HT-29 (cell line): ENCODE results near the gene GNPDA2. TPM values are rescaled to one million over a fixed set of nuclear protein-coding genes. Genes with fewer than 3 reads are reported as not detected.

Experiments used
- DNase-seq: peaks from one replicate; pipeline ENCODE4 v3.0.0-alpha.2; 2015; ENCODE audit warnings: low spot score
- total RNA-seq: library from RNA; depleted of rRNA; stranded (reverse); fragments of >200 nt; shearing (Covaris generic); gene quantifications from 2 replicates; pipeline ENCODE4 v1.2.3, GENCODE V29; 2014; rRNA removed

The GNPDA2 gene
- total RNA-seq, 1 experiment from 2014 or later, result 1.7 TPM

DNA sequence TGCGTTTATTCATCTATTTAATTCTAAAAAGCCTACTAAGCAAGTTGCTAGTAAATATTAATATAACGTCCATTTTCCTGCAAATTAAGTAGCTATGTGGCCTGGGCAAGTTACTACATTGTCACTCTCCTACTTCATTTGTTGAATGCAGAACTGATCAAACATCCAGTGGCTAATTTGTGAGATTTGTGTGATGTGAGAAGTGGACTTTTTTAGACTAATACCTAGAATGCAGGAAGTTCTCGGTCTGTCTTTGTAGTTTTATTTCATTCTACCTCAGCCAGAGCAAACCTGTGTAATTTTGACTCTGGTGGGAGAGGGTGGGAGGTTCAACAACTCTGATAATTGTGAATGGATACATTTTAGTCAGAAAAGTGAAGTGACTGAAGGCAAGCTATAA, 47.3 kb downstream of the GNPDA2 start:
- no peak for DNase-seq

DNA sequence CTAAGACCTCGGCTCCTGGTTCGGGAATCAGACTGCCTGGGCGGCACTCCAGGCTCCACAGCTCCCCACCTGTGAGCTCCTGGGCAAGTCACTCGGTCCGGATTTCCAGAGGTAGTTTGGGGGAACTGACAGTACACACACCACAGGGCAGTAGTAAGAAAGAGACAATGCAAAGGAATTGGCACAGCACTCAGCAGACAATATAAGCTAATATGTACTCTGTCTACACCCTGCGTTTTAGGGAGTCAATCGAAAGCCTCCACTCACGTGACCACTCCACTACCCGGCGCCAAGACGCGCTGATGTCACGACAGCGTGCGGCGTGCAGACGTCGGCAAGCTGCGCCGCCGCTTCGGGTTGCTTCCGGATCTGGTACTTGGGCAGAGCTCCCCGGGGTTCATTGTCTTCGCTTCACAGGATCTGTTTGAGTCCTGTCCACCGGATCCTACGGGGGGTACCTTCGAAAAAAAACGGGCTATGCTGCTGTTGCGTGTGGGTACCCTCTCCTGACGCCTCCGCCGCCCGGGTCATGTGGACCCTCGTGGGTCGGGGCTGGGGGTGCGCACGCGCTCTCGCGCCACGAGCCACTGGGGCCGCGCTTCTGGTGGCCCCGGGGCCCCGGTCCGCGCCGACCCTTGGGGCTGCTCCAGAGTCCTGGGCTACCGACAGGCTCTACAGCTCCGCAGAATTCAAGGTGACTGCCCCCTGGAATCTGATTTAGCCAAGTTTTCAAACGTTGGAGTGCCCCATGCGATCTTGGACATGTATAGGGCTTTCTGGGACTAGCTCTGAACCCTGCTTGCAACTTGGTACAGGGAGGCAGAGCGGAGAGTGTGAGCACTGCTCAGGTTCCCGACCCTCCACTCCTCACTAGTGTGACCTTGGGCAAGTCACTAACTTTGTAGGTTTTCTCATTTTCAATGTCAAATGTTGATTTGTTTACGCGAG, 48.0 kb downstream of the GNPDA2 start, which contains the start of gene GUF1:
Gene GUF1 (plus strand): TSS at position 327 of the 948 bp plus-strand sequence. CDS start 203 bp downstream, at position 530.
- DNase-seq, result peak; percentile 94

DNA sequence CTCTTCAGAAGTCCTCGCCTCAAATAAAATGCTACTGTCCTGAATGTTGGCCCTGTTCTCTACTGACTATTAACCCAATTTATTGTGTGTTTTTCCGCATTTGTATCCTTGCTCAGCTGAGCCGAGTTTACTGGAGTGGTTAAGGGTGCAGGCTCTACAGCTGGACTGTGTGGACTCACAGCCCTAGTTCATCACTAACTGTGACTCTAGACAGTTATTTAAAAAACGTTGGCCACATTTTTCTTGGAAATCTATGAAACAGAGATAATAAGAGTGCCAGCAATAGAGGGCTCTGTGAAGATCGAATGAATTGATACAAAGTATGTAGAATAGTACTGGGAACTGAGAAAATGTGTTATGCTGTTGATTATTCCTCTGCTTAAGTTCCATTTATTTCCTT, 51.0 kb downstream of the GNPDA2 start:
- DNase-seq, result no peak

DNA sequence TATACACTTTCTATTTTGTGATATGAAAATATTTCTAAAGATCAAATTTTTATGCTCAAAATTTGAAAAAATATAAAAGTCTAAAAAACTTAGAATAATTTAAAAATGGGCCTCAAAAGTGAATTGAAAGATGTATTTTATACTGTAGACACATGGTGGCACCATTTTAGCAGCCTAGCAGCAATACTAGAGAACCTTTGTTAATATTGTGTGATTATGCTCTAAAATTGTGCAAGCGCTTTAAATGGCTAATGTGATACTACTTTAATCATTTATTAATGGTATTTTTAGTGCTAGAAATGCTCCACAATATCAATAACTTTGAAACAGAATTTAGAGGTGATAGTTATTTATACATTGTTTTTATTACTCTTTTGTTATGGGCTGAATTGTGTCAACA, 51.9 kb downstream of the GNPDA2 start:
- no peak for DNase-seq

DNA sequence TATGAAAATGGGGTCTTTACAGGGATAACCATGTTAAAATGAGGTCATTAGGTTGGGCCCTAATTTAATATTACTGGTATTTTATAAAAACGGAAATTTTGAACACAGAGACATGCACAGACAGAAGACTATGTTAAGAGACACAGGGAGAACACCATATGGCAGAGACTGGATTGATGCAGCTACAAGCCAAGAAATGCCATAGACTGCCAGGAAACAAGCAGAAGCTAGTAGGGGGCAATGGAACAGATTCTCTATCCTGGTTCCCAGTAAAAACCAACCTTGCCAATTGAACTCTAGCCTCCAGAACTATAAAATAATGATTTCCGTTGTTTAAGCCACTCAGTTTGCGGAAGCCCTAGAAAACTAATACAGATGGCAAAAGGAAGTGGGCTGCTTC, 54.7 kb downstream of the GNPDA2 start:
- DNase-seq, result no peak

DNA sequence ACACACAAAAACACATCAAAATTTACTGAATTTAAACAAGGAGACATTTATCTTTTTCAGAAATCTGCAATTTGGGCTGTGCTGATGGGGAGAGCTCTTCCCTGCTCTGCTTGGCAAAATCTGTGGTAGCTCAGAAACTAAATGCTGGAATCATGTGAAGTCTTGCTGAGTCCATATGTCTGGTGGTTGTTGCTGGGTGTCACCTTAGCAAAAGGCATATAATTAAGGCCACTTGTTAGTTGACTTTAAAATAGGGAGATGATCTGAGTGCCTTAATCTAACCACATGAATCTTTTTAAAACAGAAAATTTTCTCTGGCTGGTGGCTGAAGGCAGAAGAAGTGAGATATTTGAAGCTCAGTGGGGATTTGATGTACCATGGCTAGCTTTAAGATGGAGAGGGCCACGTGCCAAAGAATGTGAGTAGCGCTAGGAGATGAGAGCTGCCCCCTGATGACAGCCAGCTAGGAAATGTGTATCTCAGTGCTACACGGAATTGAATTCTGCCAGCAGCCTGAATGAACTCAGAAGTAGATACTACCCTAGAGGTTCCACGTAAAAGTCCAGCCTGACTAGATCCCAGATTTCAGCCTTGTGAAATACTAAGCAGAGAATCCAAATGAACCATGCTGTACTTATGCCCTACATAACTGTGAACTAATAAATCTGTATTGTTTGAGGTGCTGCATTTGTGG, 55.7 kb downstream of the GNPDA2 start:
- DNase-seq, result no peak

DNA sequence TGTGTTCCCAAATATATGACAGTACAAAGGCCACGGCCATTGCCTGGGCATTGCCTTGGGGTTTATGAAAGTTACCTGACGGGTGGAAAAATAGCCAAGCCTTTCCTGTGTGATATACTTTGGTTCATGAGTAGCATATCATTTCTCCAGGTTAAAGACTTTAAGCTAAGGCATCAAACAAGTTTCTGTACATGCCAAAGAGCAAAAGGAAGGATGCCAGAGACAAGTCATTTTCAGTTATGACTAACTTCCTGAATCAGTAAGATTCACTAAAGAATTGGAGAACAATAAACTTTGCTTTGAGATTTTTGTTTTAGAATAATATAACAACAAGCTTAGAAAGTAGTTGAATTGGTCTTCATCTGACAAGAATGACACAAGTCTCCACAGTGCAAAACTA, 57.8 kb downstream of the GNPDA2 start:
- DNase-seq, result no peak

DNA sequence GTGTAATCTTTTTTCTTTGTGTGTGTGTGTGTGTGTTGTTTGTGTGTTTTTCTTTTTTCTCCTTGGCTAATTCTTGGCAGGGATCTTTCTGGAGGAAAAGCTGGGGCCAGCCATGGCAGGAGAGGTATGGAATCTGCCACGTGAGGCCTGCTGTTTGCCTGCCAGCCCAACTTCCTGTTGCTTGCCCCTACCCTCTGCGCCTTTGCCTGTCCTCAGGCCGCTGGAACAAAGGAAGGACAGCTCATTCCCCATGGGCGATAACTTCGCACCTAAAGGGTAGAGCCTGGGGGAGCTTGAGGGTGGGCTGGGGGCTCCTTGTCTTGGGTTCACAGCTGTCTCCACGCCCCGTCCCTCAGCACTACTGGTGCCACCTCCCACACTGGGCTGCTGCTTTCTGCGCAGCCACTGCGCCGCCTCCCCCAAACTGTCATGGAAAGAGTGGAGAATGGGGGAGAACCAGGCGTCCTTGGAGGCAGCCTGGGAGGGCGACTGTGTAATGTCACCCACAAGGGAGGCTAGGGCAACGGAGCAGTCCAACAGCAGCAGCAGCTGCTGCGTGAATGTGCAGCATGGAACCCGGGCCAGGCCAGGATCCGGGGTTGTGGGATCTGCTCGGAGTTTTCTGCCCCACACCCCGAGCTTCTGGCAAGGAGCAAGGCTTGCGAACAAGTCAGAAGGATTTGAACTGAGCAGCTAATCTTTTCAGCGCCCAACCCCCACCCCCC, 62.7 kb downstream of the GNPDA2 start:
- no peak for DNase-seq

DNA sequence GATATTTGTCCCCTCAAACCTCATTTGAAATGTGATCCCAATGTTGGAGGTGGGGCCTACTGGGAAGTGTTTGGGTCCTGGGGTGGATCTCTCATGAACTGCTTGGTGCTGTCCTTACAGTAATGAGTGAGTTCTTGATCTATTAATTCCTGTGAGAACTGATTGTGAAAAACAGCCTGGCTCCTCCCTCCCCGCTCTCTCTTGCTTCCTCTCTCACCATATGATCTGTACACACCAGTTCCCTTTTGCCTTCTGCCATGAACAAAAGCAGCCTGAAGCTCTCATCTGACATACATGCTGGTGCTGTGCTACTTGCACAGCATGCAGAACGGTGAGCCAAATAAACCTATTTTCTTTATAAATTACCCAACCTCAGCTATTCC, 63.7 kb downstream of the GNPDA2 start:
- no peak for DNase-seq

DNA sequence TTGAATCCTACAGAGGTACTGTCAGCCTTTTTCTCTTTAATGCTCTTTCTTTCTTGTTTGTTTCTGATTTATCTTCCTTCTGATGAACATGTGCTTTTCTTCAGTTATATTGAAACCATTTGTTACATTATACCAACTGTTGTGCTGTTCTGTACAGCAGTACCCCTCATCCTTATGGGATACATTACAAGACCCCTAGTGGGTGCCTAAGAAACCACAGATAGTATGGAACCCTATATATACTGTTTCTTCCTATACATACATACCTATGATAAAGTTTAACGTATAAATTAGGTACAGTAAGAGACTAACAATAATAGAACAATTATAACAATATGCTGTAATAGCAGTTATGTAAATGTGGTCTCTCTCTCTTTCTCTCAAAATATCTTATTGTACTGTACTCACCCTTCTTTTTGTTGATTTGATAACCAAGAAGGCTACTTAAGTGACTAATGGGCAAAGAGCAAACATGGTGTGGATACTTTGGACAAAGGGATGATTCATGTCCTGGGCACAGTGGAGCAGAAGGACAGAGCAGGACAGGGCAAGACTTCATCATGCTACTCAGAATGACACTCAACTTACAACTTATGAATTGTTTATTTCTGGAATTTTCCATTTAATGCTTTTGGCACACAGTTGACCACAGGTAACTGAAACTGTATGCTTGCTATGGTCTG, 64.3 kb downstream of the GNPDA2 start:
- DNase-seq, result no peak

DNA sequence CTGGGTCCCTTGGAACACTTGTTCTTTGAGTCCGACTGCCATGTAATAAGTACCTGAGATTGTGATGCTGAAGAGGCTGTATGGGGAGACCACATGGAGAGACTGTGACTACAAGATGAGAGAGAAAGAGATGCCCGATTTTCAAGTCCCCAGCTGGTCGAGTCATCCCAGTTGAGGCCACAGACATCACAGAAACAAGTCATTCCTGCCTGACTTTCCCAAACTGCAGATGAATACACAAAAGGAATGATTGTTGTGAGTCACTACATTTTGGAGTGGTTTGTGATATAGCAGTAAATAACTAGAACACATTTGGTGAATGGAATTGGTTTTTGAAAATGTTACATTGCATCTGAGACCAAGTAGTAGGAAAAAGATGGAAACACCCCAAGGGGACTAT, 66.0 kb downstream of the GNPDA2 start:
- no peak for DNase-seq

DNA sequence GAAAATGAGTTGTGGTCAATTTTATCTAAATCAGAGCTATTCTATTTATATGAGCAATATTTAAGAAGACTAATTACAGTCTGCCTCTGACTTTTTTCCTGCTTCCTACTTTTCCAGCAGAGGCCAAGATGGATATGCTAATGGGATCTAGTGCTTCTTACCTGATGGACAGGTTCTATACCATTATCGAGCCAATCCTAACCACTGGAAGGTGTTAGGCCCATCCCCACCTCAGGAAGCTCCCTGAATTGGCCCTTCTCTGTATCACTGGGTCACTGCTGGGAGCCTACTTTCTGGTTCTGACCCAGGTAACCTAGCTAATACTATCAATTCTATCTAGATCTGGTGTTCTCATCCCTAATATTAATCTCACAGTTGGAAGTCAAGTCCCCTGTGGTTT, 74.4 kb downstream of the GNPDA2 start:
- no peak for DNase-seq

Other genes with a start within 250 kb of the GNPDA2 start
- gene YIPF7, start 74.9 kb downstream of the GNPDA2 start, total RNA-seq, result not detected in 2 replicates
- gene GUF1, start 48.1 kb downstream of the GNPDA2 start, total RNA-seq, result 11.4 and 12.0 TPM in 2 replicates